Measurements from ENCODE around the gene SGK2. TPM values are rescaled to one million over a fixed set of nuclear protein-coding genes. Genes with fewer than 3 reads are reported as not detected.

SGK2 gene
- total and polyA plus RNA-seq, 2 experiments from 2014 or later, result 0.42 TPM; not detected in 1

DNA sequence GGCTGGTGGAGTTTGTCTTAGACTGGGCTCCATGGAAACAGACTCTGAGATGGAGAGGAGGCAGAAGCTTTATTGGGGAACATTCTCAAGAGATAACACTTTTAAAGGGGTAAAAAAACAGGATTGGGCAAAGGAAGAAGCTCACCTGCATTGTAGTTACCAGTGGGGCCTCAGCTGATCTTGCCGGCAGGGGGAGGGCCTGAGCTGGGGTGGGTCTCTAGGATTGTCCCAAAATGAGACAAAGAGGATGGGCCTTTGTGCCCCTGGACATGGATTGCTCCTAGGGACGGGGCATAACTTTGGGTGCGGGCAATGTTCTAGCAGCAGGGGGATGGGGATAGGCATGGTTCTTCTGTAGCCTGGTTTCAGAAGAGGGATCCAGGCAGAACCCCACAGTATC, 12.5 kb downstream of the SGK2 start:
- H3K79me2 ChIP-seq (replicated peaks; ENCODE audit: insufficient read depth), result no peaks in the 10 kb centered on the region
- H3F3A ChIP-seq (replicated peaks; ENCODE audit: low read depth), result no peaks in the 10 kb centered on the region
- no peak overlapping the region for H2AFZ ChIP-seq
- no peaks in the 10 kb centered on the region; the same call in 2 of the 3 replicates for H3K9me3 Mint-ChIP-seq
- H3K4me3 ChIP-seq, result no peak overlapping the region
- no peak overlapping the region for H3K4me2 ChIP-seq
- no peak overlapping the region for H3K4me3 Mint-ChIP-seq
- no peaks in the 10 kb centered on the region for H3K4me1 Mint-ChIP-seq
- DNase-seq (ENCODE audit: low spot score) (no peak), ATAC-seq (no peak)
- TF ChIP-seq JUNB (IDR thresholded peaks at IDR 0.05; ENCODE audit: unreplicated experiment) (no peak), STAT1 (IDR thresholded peaks at IDR 0.05; ENCODE audit: unreplicated experiment) (no peak), CREB1 (CRISPR knock-in tag; IDR thresholded peaks at IDR 0.05; ENCODE audit: low read depth) (no peak), ZNF114 (CRISPR knock-in tag; IDR thresholded peaks at IDR 0.05) (no peak), EZH2 (IDR thresholded peaks at IDR 0.05; ENCODE audit: low read depth, unreplicated experiment) (no peak)
- TF ChIP-seq, protein P1, sequence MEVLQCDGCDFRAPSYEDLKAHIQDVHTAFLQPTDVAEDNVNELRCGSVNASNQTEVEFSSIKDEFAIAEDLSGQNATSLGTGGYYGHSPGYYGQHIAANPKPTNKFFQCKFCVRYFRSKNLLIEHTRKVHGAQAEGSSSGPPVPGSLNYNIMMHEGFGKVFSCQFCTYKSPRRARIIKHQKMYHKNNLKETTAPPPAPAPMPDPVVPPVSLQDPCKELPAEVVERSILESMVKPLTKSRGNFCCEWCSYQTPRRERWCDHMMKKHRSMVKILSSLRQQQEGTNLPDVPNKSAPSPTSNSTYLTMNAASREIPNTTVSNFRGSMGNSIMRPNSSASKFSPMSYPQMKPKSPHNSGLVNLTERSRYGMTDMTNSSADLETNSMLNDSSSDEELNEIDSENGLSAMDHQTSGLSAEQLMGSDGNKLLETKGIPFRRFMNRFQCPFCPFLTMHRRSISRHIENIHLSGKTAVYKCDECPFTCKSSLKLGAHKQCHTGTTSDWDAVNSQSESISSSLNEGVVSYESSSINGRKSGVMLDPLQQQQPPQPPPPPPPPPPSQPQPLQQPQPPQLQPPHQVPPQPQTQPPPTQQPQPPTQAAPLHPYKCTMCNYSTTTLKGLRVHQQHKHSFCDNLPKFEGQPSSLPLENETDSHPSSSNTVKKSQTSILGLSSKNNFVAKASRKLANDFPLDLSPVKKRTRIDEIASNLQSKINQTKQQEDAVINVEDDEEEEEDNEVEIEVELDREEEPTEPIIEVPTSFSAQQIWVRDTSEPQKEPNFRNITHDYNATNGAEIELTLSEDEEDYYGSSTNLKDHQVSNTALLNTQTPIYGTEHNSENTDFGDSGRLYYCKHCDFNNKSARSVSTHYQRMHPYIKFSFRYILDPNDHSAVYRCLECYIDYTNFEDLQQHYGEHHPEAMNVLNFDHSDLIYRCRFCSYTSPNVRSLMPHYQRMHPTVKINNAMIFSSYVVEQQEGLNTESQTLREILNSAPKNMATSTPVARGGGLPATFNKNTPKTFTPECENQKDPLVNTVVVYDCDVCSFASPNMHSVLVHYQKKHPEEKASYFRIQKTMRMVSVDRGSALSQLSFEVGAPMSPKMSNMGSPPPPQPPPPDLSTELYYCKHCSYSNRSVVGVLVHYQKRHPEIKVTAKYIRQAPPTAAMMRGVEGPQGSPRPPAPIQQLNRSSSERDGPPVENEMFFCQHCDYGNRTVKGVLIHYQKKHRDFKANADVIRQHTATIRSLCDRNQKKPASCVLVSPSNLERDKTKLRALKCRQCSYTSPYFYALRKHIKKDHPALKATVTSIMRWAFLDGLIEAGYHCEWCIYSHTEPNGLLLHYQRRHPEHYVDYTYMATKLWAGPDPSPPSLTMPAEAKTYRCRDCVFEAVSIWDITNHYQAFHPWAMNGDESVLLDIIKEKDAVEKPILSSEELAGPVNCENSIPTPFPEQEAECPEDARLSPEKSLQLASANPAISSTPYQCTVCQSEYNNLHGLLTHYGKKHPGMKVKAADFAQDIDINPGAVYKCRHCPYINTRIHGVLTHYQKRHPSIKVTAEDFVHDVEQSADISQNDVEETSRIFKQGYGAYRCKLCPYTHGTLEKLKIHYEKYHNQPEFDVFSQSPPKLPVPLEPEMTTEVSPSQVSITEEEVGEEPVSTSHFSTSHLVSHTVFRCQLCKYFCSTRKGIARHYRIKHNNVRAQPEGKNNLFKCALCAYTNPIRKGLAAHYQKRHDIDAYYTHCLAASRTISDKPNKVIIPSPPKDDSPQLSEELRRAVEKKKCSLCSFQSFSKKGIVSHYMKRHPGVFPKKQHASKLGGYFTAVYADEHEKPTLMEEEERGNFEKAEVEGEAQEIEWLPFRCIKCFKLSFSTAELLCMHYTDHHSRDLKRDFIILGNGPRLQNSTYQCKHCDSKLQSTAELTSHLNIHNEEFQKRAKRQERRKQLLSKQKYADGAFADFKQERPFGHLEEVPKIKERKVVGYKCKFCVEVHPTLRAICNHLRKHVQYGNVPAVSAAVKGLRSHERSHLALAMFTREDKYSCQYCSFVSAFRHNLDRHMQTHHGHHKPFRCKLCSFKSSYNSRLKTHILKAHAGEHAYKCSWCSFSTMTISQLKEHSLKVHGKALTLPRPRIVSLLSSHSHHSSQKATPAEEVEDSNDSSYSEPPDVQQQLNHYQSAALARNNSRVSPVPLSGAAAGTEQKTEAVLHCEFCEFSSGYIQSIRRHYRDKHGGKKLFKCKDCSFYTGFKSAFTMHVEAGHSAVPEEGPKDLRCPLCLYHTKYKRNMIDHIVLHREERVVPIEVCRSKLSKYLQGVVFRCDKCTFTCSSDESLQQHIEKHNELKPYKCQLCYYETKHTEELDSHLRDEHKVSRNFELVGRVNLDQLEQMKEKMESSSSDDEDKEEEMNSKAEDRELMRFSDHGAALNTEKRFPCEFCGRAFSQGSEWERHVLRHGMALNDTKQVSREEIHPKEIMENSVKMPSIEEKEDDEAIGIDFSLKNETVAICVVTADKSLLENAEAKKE (CRISPR knock-in tag; IDR thresholded peaks at IDR 0.05), result no peak
- TF ChIP-seq, protein P2, sequence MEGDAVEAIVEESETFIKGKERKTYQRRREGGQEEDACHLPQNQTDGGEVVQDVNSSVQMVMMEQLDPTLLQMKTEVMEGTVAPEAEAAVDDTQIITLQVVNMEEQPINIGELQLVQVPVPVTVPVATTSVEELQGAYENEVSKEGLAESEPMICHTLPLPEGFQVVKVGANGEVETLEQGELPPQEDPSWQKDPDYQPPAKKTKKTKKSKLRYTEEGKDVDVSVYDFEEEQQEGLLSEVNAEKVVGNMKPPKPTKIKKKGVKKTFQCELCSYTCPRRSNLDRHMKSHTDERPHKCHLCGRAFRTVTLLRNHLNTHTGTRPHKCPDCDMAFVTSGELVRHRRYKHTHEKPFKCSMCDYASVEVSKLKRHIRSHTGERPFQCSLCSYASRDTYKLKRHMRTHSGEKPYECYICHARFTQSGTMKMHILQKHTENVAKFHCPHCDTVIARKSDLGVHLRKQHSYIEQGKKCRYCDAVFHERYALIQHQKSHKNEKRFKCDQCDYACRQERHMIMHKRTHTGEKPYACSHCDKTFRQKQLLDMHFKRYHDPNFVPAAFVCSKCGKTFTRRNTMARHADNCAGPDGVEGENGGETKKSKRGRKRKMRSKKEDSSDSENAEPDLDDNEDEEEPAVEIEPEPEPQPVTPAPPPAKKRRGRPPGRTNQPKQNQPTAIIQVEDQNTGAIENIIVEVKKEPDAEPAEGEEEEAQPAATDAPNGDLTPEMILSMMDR (conservative IDR thresholded peaks at IDR 0.05; ENCODE audit: low read depth in 2 of 2), result 0 out of 4 replicates have a peak, but pooled peaks of 1 of the 2 experiments have one; percentile 4
- H3K36me3 Mint-ChIP-seq (ENCODE audit: low read depth), result no peaks in the 10 kb centered on the region
- no peak overlapping the region for H3K27ac ChIP-seq (ENCODE audit: low read depth)
- H3K9me2 ChIP-seq (ENCODE audit: insufficient read depth), result no peaks in the 10 kb centered on the region
- no peaks in the 10 kb centered on the region for H3K4me1 ChIP-seq (ENCODE audit: insufficient read depth)
- H3K27ac Mint-ChIP-seq, result no peak overlapping the region
- no peaks in the 10 kb centered on the region for H3K27me3 ChIP-seq (ENCODE audit: insufficient read depth)
- H3K36me3 ChIP-seq (ENCODE audit: insufficient read depth), result no peaks in the 10 kb centered on the region
- H3K27me3 Mint-ChIP-seq (ENCODE audit: insufficient read depth, low read depth, poor library complexity), result peaks cover 6% of the 10 kb centered on the region
- H4K20me1 ChIP-seq (replicated peaks; ENCODE audit: insufficient read depth), result no peaks in the 10 kb centered on the region

All from GM23338 (cell line).